HEK293 (cell line): Measurements from ENCODE around the gene CRMP1.

Source experiments
- CTCF ChIA-PET: fragments of 350-600 bp; formaldehyde crosslinking; extraction: SDS; loops from one replicate; lab custom pipeline; 2021; ENCODE audit warnings: antibody characterized with exemption; lab: Yijun Ruan, JAX
- POLR2A ChIA-PET: fragments of 300-600 bp; formaldehyde crosslinking; extraction: SDS; loops from one replicate; lab custom pipeline; 2020; ENCODE audit warnings: antibody characterized with exemption, inconsistent platforms; lab: Yijun Ruan, JAX
- H3K27ac ChIP-seq: fragments of 200-500 bp; sonication (Bioruptor generic); 2 replicates; pipeline ENCODE4 v1.5.1; 2014; ENCODE audit warnings: low read depth, low read length, control low read depth, inconsistent platforms; ENCODE audit errors: extremely low read depth
- H3K36me3 ChIP-seq, 2 experiments: fragments of 200-500 bp in 1 of 2; sonication (Bioruptor generic) in 1 of 2; 1 replicate in 1 of 2; 2 replicates in 1 of 2; pipeline ENCODE4 v1.5.1; 2014 to 2017; ENCODE audit warnings: inconsistent platforms in 2 of 2, low read length in 2 of 2; ENCODE audit not compliant: control insufficient read depth in 2 of 2, insufficient read depth in 1 of 2
- H3K4me1 ChIP-seq: fragments of 200-500 bp; sonication (Bioruptor generic); 2 replicates; pipeline ENCODE4 v1.5.1; 2014; ENCODE audit warnings: mild to moderate bottlenecking, low read length, inconsistent platforms; ENCODE audit not compliant: control insufficient read depth, insufficient read depth
- H3K4me3 ChIP-seq: 2 replicates; pipeline ENCODE4 v1.5.1; 2011; ENCODE audit warnings: low read depth, mild to moderate bottlenecking, control low read depth, low read length, moderate library complexity
- H3K9me3 ChIP-seq: fragments of 200-500 bp; sonication (Bioruptor generic); 2 replicates; pipeline ENCODE4 v1.5.1; 2014; ENCODE audit warnings: low read depth, low read length, inconsistent platforms; ENCODE audit not compliant: control insufficient read depth, insufficient read depth
- CTCF ChIP-seq: fragments of 450-650 bp; formaldehyde crosslinking; IDR thresholded peaks from 2 replicates; pipeline ENCODE4 v1.5.1; 2016; ENCODE audit warnings: missing biosample characterization, missing genetic modification characterization
- ELK4 ChIP-seq: IDR thresholded peaks from 2 replicates; pipeline ENCODE4 v1.6.1; 2011; ENCODE audit warnings: mild to moderate bottlenecking, low read depth, low read length, borderline replicate concordance
- IKZF3 ChIP-seq: fragments of 450-650 bp; IDR thresholded peaks from 2 replicates; pipeline ENCODE4 v1.5.0; 2018; ENCODE audit warnings: missing biosample characterization, mild to moderate bottlenecking, missing genetic modification characterization, moderate library complexity
- PATZ1 ChIP-seq: fragments of 450-650 bp; formaldehyde crosslinking; IDR thresholded peaks from 2 replicates; pipeline ENCODE4 v1.5.1; 2016; ENCODE audit warnings: missing biosample characterization, missing genetic modification characterization
- PRDM10 ChIP-seq: fragments of 450-650 bp; formaldehyde crosslinking; IDR thresholded peaks from 2 replicates; pipeline ENCODE4 v1.5.1; 2016; ENCODE audit warnings: missing biosample characterization, missing genetic modification characterization
- SCRT2 ChIP-seq: fragments of 450-650 bp; formaldehyde crosslinking; IDR thresholded peaks from 2 replicates; pipeline ENCODE4 v1.5.1; 2016; ENCODE audit warnings: missing biosample characterization, missing genetic modification characterization
- ZFHX2 ChIP-seq: fragments of 450-650 bp; formaldehyde crosslinking; conservative IDR thresholded peaks from 2 replicates; pipeline ENCODE4 v1.5.1; 2016; ENCODE audit warnings: missing biosample characterization, missing genetic modification characterization
- ZFP41 ChIP-seq: fragments of 450-650 bp; formaldehyde crosslinking; IDR thresholded peaks from 2 replicates; pipeline ENCODE4 v1.5.1; 2016; ENCODE audit warnings: missing biosample characterization, missing genetic modification characterization, borderline replicate concordance
- ZNF112 ChIP-seq: fragments of 450-650 bp; formaldehyde crosslinking; IDR thresholded peaks from 2 replicates; pipeline ENCODE4 v1.5.0; 2017; ENCODE audit warnings: missing biosample characterization, missing genetic modification characterization
- ZNF18 ChIP-seq: fragments of 450-650 bp; formaldehyde crosslinking; IDR thresholded peaks from 2 replicates; pipeline ENCODE4 v1.5.1; 2016; ENCODE audit warnings: missing biosample characterization, missing genetic modification characterization
- ZNF311 ChIP-seq: fragments of 450-650 bp; formaldehyde crosslinking; IDR thresholded peaks from 2 replicates; pipeline ENCODE4 v1.5.1; 2017; ENCODE audit warnings: missing biosample characterization, missing genetic modification characterization, borderline replicate concordance
- ZNF362 ChIP-seq: fragments of 450-650 bp; formaldehyde crosslinking; IDR thresholded peaks from 2 replicates; pipeline ENCODE4 v1.5.1; 2016; ENCODE audit warnings: missing biosample characterization, missing genetic modification characterization
- ZNF658 ChIP-seq: fragments of 450-650 bp; formaldehyde crosslinking; IDR thresholded peaks from 2 replicates; pipeline ENCODE4; 2016; ENCODE audit warnings: missing biosample characterization, missing genetic modification characterization
- ZNF777 ChIP-seq: fragments of 450-650 bp; formaldehyde crosslinking; IDR thresholded peaks from 2 replicates; pipeline ENCODE4 v1.5.1; 2017; ENCODE audit warnings: missing biosample characterization, missing genetic modification characterization, borderline replicate concordance
- ZNF791 ChIP-seq: fragments of 450-650 bp; formaldehyde crosslinking; IDR thresholded peaks from 2 replicates; pipeline ENCODE4 v1.5.1; 2016; ENCODE audit warnings: missing biosample characterization, missing genetic modification characterization
- ZSCAN18 ChIP-seq: fragments of 450-650 bp; formaldehyde crosslinking; IDR thresholded peaks from 2 replicates; pipeline ENCODE4 v1.5.1; 2016; ENCODE audit warnings: missing biosample characterization, missing genetic modification characterization
- ZSCAN5A ChIP-seq: fragments of 450-650 bp; formaldehyde crosslinking; IDR thresholded peaks from 2 replicates; pipeline ENCODE4 v1.5.1; 2016; ENCODE audit warnings: missing biosample characterization, missing genetic modification characterization

The CRMP1 gene

GRCh38 chr4:5869966-5870619 lies 22.8 kb downstream of the CRMP1 start:
- Histone ChIP-seq H3K4me1 (no peaks in the 10 kb centered on the region), H3K36me3 (no peaks in the 10 kb centered on the region), H3K9me3 (no peaks in the 10 kb centered on the region), H3K4me3 (no peak overlapping the region), H3K27ac (no peak overlapping the region)
- CTCF ChIA-PET: no interaction called here
- no peak for TF ChIP-seq ZNF311 (tag by site-specific recombination)
- no peak for TF ChIP-seq ZFP41
- TF ChIP-seq SCRT2 (tag by site-specific recombination): no peak
- no peak for TF ChIP-seq ZNF18 (tag by site-specific recombination)
- no peak for TF ChIP-seq PATZ1 (tag by site-specific recombination)
- no peak for TF ChIP-seq ZFHX2
- TF ChIP-seq ZSCAN18 (tag by site-specific recombination): no peak
- no peak for TF ChIP-seq PRDM10 (tag by site-specific recombination)
- no peak for TF ChIP-seq ZNF112 (tag by site-specific recombination)
- TF ChIP-seq ZNF777: no peak
- TF ChIP-seq CTCF (tag by site-specific recombination): no peak
- TF ChIP-seq ZNF658 (tag by site-specific recombination): no peak
- TF ChIP-seq ZSCAN5A (tag by site-specific recombination): no peak
- no peak for TF ChIP-seq ELK4
- TF ChIP-seq ZNF362 (tag by site-specific recombination): no peak
- no peak for TF ChIP-seq IKZF3
- TF ChIP-seq ZNF791 (tag by site-specific recombination): no peak
- POLR2A ChIA-PET: no interaction called here
